Testis (tissue), 3 donors: ENCODE data around the gene THUMPD2. TPM values are rescaled to one million over a fixed set of nuclear protein-coding genes. Genes with fewer than 3 reads are reported as not detected.
A peak's percentile ranks its signal among the peaks of the same experiment; 100 is the strongest.
"Not testable (repeated sequence)": the region's sequence is repeated elsewhere in the genome, so short reads cannot be mapped to it uniquely, and the experiment has no call there.

Experiments
- DNase-seq: peaks from one replicate; pipeline ENCODE4 v3.0.0-alpha.2; 2019
- H3K27ac ChIP-seq, 2 donors: fragments of 200-600 bp; sonication (generic); one replicate each; pipeline ENCODE4 v1.5.1; 2019
- H3K27me3 ChIP-seq: fragments of 200-600 bp; sonication (generic); one replicate; pipeline ENCODE4 v1.5.1; 2019
- H3K36me3 ChIP-seq: fragments of 200-600 bp; sonication (generic); one replicate; pipeline ENCODE4 v1.5.1; 2017; ENCODE audit warnings: low read depth; ENCODE audit errors: missing control alignments
- H3K4me1 ChIP-seq: fragments of 200-600 bp; sonication (generic); one replicate; pipeline ENCODE4 v1.5.1; 2019
- H3K4me3 ChIP-seq, 2 donors: fragments of 200-600 bp; sonication (generic); one replicate each; pipeline ENCODE4 v1.5.1; 2017 to 2019
- H3K9me3 ChIP-seq: fragments of 200-600 bp; sonication (generic); one replicate; pipeline ENCODE4 v1.5.1; 2017
- CTCF ChIP-seq, 3 experiments: fragments of 450-650 bp in 2 of 3; fragments of 200-600 bp in 1 of 3; sonication (generic) in 1 of 3; IDR thresholded peaks; one replicate each; pipeline ENCODE4 v1.5.1; 2016 to 2019; ENCODE audit warnings: antibody characterized with exemption in 3 of 3, mild to moderate bottlenecking in 2 of 3, moderate library complexity in 1 of 3
- POLR2A ChIP-seq: fragments of 450-650 bp; IDR thresholded peaks from one replicate; pipeline ENCODE4 v1.6.1; 2017; ENCODE audit warnings: antibody characterized with exemption, mild to moderate bottlenecking, moderate library complexity
- WGBS, 2 donors: methylation state at CpG; one replicate each; pipeline ENCODE4 v1.1.5; 2018; 5-methylcytosine and 5-hydroxymethylcytosine counted together
- intact Hi-C: fragments of 100-400 bp; cut with DNase I; formaldehyde crosslinking; loops from one replicate; pipeline ENCODE4 v1.15.1; 2023; ENCODE audit warnings: low total_unique reads
- polyA plus RNA-seq: library from polyadenylated mRNA; stranded (reverse); fragments of 350-450 nt; fragmentation: Illumina TruSeq; extraction: RNeasy Lipid Tissue Mini Kit (QIAGEN cat#74804); gene quantifications from one replicate; pipeline ENCODE4 v1.2.3, GENCODE V29; 2014; ENCODE audit warnings: low read depth, low replicate concordance; ENCODE audit not compliant: insufficient read depth
- total RNA-seq, 2 donors: library from RNA; depleted of rRNA; stranded (reverse); fragments of >200 nt; gene quantifications; one replicate each; pipeline ENCODE4 v1.2.3, GENCODE V29; 2016

Gene THUMPD2
- total and polyA plus RNA-seq, 3 donors from 2014 or later = 3.8 to 16.6 (median 15.4) TPM

DNA sequence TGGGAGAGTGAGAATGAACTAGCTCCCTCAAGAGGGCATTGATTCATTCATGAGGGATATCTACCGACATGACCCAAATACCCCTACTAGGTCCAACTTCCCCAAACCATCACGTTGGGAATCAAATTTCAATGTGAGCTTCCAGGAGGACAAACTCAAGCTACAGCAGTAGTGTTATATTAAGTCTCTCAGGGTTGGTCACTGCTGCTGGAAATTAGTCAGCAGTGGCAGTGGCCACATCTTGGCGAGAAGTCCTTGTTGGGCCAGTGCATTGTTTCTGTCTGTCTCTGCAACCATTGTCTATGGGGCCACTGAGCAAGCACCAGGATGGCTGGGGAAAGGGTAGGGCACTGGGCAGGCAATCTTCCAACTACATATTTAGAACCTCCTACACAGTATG lies 47.5 kb downstream of the THUMPD2 start:
- no peaks in the 10 kb centered on the region for H3K36me3 ChIP-seq
- intact Hi-C loops = no loop called here
- no peaks in the 10 kb centered on the region for H3K27me3 ChIP-seq
- no peak overlapping the region for H3K27ac ChIP-seq
- H3K9me3 ChIP-seq = no peaks in the 10 kb centered on the region
- 86 to 93% methylated on average over 3 of the region's 3 CpGs for WGBS, 2 donors
- no peak for TF ChIP-seq POLR2A
- no peak for TF ChIP-seq CTCF (IDR thresholded peaks at IDR 0.05)
- H3K4me3 ChIP-seq = no peak overlapping the region
- H3K4me1 ChIP-seq = no peaks in the 10 kb centered on the region
- DNase-seq = no peak

- Histone ChIP-seq H3K9me3 (no peaks in the 10 kb centered on the region), H3K4me3 (no peak overlapping the region), H3K36me3 (no peaks in the 10 kb centered on the region), H3K4me1 (no peaks in the 10 kb centered on the region), H3K27me3 (no peaks in the 10 kb centered on the region), H3K27ac (no peak overlapping the region)
- intact Hi-C loops = no loop called here
- TF ChIP-seq CTCF (IDR thresholded peaks at IDR 0.05) (peak in 2 of 3 experiments; percentile 30 to 38), POLR2A (no peak)
- no peak for DNase-seq
- 91 to 94% methylated on average over 2 of the region's 2 CpGs for WGBS, 2 donors
Observed at GRCh38 chr2:39730685-39731302, 48.3 kb downstream of the THUMPD2 start.

GRCh38 chr2:39730276-39730675 lies 48.8 kb downstream of the THUMPD2 start:
- no peaks in the 10 kb centered on the region for H3K4me1 ChIP-seq
- no peaks in the 10 kb centered on the region for H3K36me3 ChIP-seq
- no peak overlapping the region for H3K4me3 ChIP-seq
- no peaks in the 10 kb centered on the region for H3K9me3 ChIP-seq
- H3K27ac ChIP-seq = no peak overlapping the region
- no peaks in the 10 kb centered on the region for H3K27me3 ChIP-seq
- DNase-seq = no peak
- WGBS, 2 donors = 70% methylated on average over 4 to 5 of the region's 5 CpGs
- intact Hi-C loops = no loop called here
- no peak for TF ChIP-seq CTCF (IDR thresholded peaks at IDR 0.05)
- TF ChIP-seq POLR2A = no peak

DNA sequence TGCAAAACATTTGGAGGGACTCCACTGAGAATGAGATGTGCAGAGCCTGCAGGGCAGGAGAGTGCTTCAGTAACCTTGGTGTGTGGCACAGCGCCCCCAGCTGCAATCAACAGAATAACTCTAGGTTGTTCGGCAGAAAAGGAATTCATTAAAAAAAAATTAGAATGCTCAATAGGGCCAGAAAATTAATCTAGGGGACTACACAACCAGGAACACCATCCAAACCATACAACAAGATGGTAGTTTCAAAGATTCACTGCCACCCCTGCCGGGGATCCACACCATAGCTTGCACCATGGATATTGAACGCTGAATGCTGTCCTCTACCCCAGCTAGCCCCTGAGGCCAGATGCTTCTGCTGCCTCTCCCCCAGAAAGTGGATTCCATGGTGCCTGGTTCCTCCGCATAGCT lies 50.1 kb downstream of the THUMPD2 start:
- Histone ChIP-seq H3K9me3 (no peaks in the 10 kb centered on the region), H3K4me3 (no peak overlapping the region), H3K27me3 (no peaks in the 10 kb centered on the region), H3K27ac (no peak overlapping the region), H3K4me1 (no peaks in the 10 kb centered on the region), H3K36me3 (no peaks in the 10 kb centered on the region)
- WGBS, 2 donors = 51 to 56% methylated on average over 5 of the region's 5 CpGs
- intact Hi-C loops = no loop called here
- TF ChIP-seq CTCF (IDR thresholded peaks at IDR 0.05) (peak; percentile 20 to 66 (median 58)), POLR2A (no peak)
- peak; percentile 72 for DNase-seq

GRCh38 chr2:39728085-39728484 lies 51.0 kb downstream of the THUMPD2 start:
- H3K27me3 ChIP-seq, H3K4me1 ChIP-seq, intact Hi-C loops, H3K36me3 ChIP-seq, H3K4me3 ChIP-seq, H3K27ac ChIP-seq, DNase-seq, H3K9me3 ChIP-seq: not testable (repeated sequence)
- 85 to 87% methylated on average over 4 of the region's 4 CpGs for WGBS, 2 donors
